ENCODE measurements around the gene POLD4.

The POLD4 gene

GRCh38 chr11:67370351-67371076 is 17.2 kb upstream of the POLD4 start:
- DNase-seq = no peak

- no peak for DNase-seq
These were observed 16.5 kb upstream of the POLD4 start for GRCh38 chr11:67369801-67370284.

GRCh38 chr11:67369275-67369674 is 15.9 kb upstream of the POLD4 start:
- DNase-seq = no peak

GRCh38 chr11:67368621-67369020 is 15.3 kb upstream of the POLD4 start:
- DNase-seq = no peak

- no peak for DNase-seq
These were observed 14.4 kb upstream of the POLD4 start for GRCh38 chr11:67367761-67368227.

- DNase-seq = no peak
These were observed 13.8 kb upstream of the POLD4 start for GRCh38 chr11:67366961-67367760.

- no peak for DNase-seq
These were observed 13.2 kb upstream of the POLD4 start for GRCh38 chr11:67366546-67366945.

- DNase-seq = no peak
These were observed 12.5 kb upstream of the POLD4 start for GRCh38 chr11:67365736-67366444.

- DNase-seq = no peak
These were observed 11.7 kb upstream of the POLD4 start for GRCh38 chr11:67364783-67365722.

GRCh38 chr11:67364169-67364568 is 10.8 kb upstream of the POLD4 start:
- DNase-seq = no peak

GRCh38 chr11:67357831-67358670 is 4.7 kb upstream of the POLD4 start:
- DNase-seq = no peak

- peak; percentile 22 to 78 (median 54) for DNase-seq
These were observed 3.7 kb upstream of the POLD4 start for GRCh38 chr11:67356864-67357561.

- no peak for DNase-seq
These were observed 3.1 kb upstream of the POLD4 start for GRCh38 chr11:67356387-67356863.

GRCh38 chr11:67355794-67356386 is 2.5 kb upstream of the POLD4 start:
- no peak for DNase-seq

- DNase-seq = no peak
These were observed 1.9 kb upstream of the POLD4 start for GRCh38 chr11:67355023-67355793.

- no peak for DNase-seq
These were observed 1.0 kb upstream of the POLD4 start for GRCh38 chr11:67354075-67355022.

- peak in 4 of 6 experiments; percentile 60 to 93 (median 80) for DNase-seq
These were observed 615 bp downstream of the POLD4 start for GRCh38 chr11:67352546-67353316.

All from stimulated activated naive CD4-positive, alpha-beta T cell (primary cell).